ENCODE data around the gene PTPRF. TPM values are rescaled to one million over a fixed set of nuclear protein-coding genes. Genes with fewer than 3 reads are reported as not detected.

Gene PTPRF
- total RNA-seq, 2 experiments from 2014 or later = 3.8 to 4.5 TPM

DNA sequence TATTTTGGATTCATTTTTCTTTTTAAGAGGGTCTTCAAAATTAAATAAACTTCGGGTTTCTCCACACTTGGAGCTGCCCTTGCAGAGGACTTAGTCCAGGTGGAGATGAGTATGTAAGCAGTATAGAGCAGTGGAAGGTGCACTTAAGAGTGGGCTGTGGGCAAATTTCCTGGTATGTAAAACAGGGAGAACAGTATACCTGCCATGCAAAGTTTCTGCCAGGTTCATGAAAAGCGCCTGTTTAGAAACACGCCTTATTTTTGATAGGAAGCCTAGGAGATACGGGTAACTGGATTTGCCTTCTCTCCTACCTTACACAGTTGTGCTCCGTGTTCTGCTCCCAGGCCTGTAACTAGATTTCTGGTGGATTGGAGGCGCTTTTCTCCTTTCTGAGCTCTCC is 120.5 kb downstream of the PTPRF start:
- intact Hi-C loops (cut with micrococcal nuclease) = no loop called here
- TF ChIP-seq, protein P1, sequence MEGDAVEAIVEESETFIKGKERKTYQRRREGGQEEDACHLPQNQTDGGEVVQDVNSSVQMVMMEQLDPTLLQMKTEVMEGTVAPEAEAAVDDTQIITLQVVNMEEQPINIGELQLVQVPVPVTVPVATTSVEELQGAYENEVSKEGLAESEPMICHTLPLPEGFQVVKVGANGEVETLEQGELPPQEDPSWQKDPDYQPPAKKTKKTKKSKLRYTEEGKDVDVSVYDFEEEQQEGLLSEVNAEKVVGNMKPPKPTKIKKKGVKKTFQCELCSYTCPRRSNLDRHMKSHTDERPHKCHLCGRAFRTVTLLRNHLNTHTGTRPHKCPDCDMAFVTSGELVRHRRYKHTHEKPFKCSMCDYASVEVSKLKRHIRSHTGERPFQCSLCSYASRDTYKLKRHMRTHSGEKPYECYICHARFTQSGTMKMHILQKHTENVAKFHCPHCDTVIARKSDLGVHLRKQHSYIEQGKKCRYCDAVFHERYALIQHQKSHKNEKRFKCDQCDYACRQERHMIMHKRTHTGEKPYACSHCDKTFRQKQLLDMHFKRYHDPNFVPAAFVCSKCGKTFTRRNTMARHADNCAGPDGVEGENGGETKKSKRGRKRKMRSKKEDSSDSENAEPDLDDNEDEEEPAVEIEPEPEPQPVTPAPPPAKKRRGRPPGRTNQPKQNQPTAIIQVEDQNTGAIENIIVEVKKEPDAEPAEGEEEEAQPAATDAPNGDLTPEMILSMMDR (IDR thresholded peaks at IDR 0.05) = no peak
- H3K36me3 Mint-ChIP-seq (ENCODE audit: low read depth) = peaks cover 22% of the 10 kb centered on the region
- peaks cover 26% of the 10 kb centered on the region for H3K4me1 Mint-ChIP-seq (ENCODE audit: low read depth)
- DNase-seq = no peak
- ChIA-PET CTCF (interaction anchor here (0.8 to 3.5 kb wide), 5 partner anchors 97 to 296 kb away, joined by 3 to 18 read pairs (median 5); partner anchors contain the start of genes ARTN and IPO13), POLR2A (interaction anchor here (1.1 to 3.3 kb wide), 8 partner anchors 9 to 296 kb away, joined by 3 to 24 read pairs (median 4); partner anchors contain the start of genes IPO13, PTPRF and ST3GAL3)
- H3K27ac Mint-ChIP-seq = peak overlapping the region; percentile 94
- peak overlapping the region; percentile 100 for H3K4me3 Mint-ChIP-seq
- peaks cover 1% of the 10 kb centered on the region for H3K27me3 Mint-ChIP-seq
- H3K9me3 Mint-ChIP-seq = no peaks in the 10 kb centered on the region
- no peak for ATAC-seq

DNA sequence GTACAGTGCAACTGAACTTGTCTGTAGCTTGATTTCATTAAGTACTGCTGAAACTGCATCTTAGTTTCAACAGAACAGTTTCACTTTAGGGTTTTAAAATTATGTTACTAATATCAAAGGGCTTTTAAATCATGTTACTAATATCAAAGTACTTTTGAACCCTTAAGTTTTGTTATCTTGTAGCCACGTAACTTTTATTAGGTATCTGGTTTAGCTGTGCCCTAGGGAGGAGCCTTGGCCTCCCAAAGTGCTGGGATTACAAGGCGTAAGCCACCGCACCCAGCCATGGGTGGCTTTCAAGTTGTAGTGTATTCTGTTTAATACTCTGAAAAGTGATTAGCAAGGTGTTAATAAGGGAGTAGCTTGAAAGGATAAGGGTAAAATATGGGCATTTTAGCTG is 121.2 kb downstream of the PTPRF start:
- Mint-ChIP-seq H3K27ac (peak overlapping the region; percentile 49), H3K27me3 (peaks cover 1% of the 10 kb centered on the region), H3K4me1 (ENCODE audit: low read depth) (peaks cover 26% of the 10 kb centered on the region), H3K9me3 (no peaks in the 10 kb centered on the region), H3K36me3 (ENCODE audit: low read depth) (peaks cover 24% of the 10 kb centered on the region), H3K4me3 (peak overlapping the region; percentile 100)
- no peak for DNase-seq
- ChIA-PET CTCF (interaction anchor here (0.8 to 3.5 kb wide), 3 partner anchors 122 to 295 kb away, joined by 3 to 18 read pairs (median 18); partner anchors contain the start of genes ARTN and IPO13), POLR2A (interaction anchor here (0.6 to 3.3 kb wide), 6 partner anchors 13 to 295 kb away, joined by 3 to 23 read pairs (median 4); partner anchors contain the start of genes IPO13 and PTPRF)
- ATAC-seq = no peak
- intact Hi-C loops (cut with micrococcal nuclease) = no loop called here
- TF ChIP-seq, protein P1 (IDR thresholded peaks at IDR 0.05) = no peak

DNA sequence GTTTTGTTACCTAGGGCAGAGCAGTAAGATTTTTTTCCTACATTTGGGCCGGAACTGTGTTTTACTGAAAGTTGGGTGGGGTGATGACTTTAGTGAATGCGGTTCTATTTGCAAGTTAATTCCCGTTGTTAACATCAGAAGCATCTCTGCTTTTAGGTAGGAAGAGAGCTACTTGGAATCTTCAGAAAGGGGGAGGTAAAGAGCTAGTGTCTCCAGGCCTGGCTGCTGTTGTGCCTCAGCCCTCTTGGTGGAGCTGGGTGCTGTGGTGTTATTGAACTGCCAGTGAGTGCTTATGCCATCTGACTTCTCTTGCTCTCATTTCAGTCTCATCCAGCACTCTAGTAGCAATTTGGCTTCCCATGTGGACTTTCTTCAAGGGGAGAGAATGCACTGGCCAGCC is 122.7 kb downstream of the PTPRF start:
- peak; percentile 25 for DNase-seq

DNA sequence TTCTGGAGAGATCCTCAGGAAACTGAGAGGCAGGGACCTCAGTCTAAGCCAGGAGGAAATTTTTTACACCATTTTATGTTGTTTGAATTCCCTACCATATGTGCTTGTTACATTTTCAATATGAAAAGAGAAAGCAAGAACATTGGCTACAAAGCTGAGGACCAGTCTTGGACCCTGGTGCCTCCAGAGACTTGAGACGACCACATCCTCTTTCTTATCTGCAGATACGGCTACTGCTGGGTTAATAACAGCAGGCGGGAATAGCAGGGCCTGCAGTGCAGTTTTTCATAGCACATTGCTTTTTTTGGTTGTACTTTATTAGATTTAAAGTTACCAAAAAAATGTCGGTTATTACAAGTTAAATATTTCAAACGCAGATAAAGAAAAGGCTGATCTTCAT is 123.2 kb downstream of the PTPRF start:
- peaks cover 23% of the 10 kb centered on the region for H3K4me1 Mint-ChIP-seq (ENCODE audit: low read depth)
- DNase-seq (no peak), ATAC-seq (no peak)
- H3K27me3 Mint-ChIP-seq = no peaks in the 10 kb centered on the region
- H3K9me3 Mint-ChIP-seq = no peaks in the 10 kb centered on the region
- no peak overlapping the region for H3K4me3 Mint-ChIP-seq
- POLR2A ChIA-PET = interaction anchor here (1.0 to 1.3 kb wide), 2 partner anchors 10 to 72 kb away, joined by 3 to 4 read pairs; no protein-coding TSS in a partner anchor
- TF ChIP-seq, protein P1 (IDR thresholded peaks at IDR 0.05) = no peak
- intact Hi-C loops (cut with micrococcal nuclease) = no loop called here
- CTCF ChIA-PET = interaction anchor here (1.6 kb wide), 1 partner anchor 10 kb away, joined by 5 read pairs; no protein-coding TSS in a partner anchor
- peak overlapping the region; percentile 35 for H3K27ac Mint-ChIP-seq
- peaks cover 25% of the 10 kb centered on the region for H3K36me3 Mint-ChIP-seq (ENCODE audit: low read depth)

More for the DNA sequence above, 122.7 kb downstream of the PTPRF start:
- intact Hi-C loops (cut with micrococcal nuclease) = no loop called here
- H3K4me3 Mint-ChIP-seq = no peak overlapping the region
- no peak for ATAC-seq
- TF ChIP-seq, protein P1 (IDR thresholded peaks at IDR 0.05) = no peak
- H3K9me3 Mint-ChIP-seq = no peaks in the 10 kb centered on the region
- ChIA-PET CTCF (interaction anchor here (1.6 kb wide), 1 partner anchor 11 kb away, joined by 5 read pairs; no protein-coding TSS in a partner anchor), POLR2A (interaction anchor here (1.0 to 1.3 kb wide), 2 partner anchors 9 to 72 kb away, joined by 3 to 4 read pairs; no protein-coding TSS in a partner anchor)
- peaks cover 24% of the 10 kb centered on the region for H3K36me3 Mint-ChIP-seq (ENCODE audit: low read depth)
- no peaks in the 10 kb centered on the region for H3K27me3 Mint-ChIP-seq
- peak overlapping the region; percentile 35 for H3K27ac Mint-ChIP-seq
- peaks cover 26% of the 10 kb centered on the region for H3K4me1 Mint-ChIP-seq (ENCODE audit: low read depth)

DNA sequence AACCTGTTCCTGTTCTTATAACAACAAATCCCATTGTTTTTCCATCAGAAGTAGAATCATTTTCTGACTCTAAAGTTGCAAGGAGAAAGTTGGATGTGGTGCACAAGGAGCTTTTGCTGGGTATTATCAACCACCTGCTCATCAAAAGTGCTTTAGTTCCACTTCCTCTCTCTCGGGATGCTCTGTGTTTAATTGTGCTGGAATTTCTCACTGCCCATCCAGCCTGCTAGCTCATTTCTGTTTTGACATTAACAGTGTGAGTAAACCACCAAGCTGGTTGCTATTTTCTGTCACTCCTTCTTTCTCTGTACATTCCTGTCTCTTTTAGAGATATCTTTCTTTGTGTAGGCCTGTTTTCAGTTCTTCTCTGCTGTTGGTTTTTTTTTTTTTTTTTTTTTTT is 125.3 kb downstream of the PTPRF start:
- Mint-ChIP-seq H3K36me3 (ENCODE audit: low read depth) (peaks cover 37% of the 10 kb centered on the region), H3K27ac (no peak overlapping the region), H3K27me3 (no peaks in the 10 kb centered on the region), H3K9me3 (no peaks in the 10 kb centered on the region), H3K4me1 (ENCODE audit: low read depth) (peaks cover 22% of the 10 kb centered on the region), H3K4me3 (no peak overlapping the region)
- DNase-seq (no peak), ATAC-seq (no peak)
- ChIA-PET POLR2A (no interaction called here), CTCF (interaction anchor here (1.0 kb wide), 1 partner anchor 11 kb away, joined by 3 read pairs; no protein-coding TSS in a partner anchor)
- TF ChIP-seq, protein P1 (IDR thresholded peaks at IDR 0.05) = no peak
- intact Hi-C loops (cut with micrococcal nuclease) = no loop called here
